HG03521 (cell line): Measurements from ENCODE around the gene ELF5.
A peak's percentile ranks its signal among the peaks of the same experiment; 100 is the strongest.

Source experiments
- ATAC-seq: cut with Tn5 transposase; IDR thresholded peaks from one replicate; pipeline ENCODE4 v1.9.1; 2021; ENCODE audit warnings: mild to moderate bottlenecking, moderate library complexity; ENCODE audit not compliant: unreplicated experiment

ELF5 gene

GRCh38 chr11:34493926-34494595, 19.5 kb downstream of the ELF5 start:
- ATAC-seq, result no peak

- no peak for ATAC-seq
These were observed 20.1 kb downstream of the ELF5 start for GRCh38 chr11:34493468-34493867.

DNA sequence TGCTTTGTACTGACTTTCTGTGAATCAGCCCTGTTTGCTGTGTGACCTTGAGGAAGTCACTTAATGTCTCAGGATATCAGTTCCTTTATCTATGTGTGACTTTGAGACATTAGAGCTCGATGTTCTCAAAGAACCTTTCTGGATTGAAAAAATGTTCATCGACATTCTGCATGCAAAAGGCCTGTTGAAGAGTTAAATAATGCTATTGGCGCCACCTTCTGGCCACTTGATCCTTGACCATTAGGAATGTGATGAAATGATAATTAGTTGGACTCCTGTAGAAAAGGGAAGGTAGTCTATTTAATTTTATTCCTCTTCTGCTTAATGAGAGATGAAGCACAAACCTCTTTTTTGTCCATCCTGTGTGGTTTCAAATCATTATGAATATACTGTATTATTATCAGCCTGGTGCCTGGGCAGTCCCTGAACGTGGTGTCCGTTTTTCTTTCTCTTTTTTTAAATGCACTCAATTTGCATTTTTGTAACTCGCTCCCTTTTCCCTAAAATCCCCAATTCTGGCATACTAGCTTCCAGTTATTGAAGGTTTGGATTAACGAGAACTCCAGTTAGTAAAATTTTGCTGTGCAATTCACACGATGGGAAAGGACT, 20.7 kb downstream of the ELF5 start:
- no peak for ATAC-seq

GRCh38 chr11:34490304-34490703, 23.3 kb downstream of the ELF5 start:
- ATAC-seq, result no peak

GRCh38 chr11:34488855-34489557, 24.6 kb downstream of the ELF5 start:
- no peak for ATAC-seq

GRCh38 chr11:34487430-34487829, 26.2 kb downstream of the ELF5 start:
- no peak for ATAC-seq

- ATAC-seq, result no peak
These were observed 30.3 kb downstream of the ELF5 start for GRCh38 chr11:34483106-34483874.

DNA sequence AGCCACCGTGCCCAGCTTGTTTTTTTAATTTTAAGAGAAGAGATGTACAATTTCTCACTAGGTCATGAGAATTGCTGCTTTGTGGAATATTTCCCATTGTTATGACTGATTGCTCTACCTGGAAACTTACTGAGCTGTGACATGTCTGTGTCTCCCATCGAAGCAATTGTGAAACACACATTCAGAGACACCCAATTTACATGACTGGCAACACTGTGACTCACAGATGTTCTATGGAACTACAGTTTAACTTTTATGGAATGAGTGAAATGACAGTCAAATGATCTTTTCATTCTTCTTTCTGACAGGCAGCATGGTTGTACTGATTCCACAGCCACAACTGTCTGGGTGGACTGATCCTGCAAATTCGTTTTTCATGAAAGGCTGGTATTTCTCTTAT, 32.3 kb downstream of the ELF5 start:
- ATAC-seq, result no peak

DNA sequence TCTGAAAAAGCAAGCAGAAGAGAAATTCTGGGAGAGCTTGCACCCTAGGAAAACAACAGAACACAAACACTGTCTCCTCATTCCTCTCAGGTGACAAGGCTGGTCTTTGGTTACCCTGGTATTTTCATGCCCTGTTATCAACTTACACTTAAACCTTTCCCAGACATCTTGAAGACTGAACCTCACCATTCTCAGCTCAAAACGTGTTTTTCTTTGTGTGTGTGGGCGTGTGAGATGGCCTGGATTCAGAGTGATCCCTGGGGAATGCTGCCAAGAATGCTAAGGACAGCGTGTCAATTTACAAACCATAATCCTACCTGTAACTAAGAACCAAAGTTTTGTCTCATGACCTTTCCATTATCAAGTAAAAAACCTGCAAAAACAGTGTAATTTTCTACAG, 33.3 kb downstream of the ELF5 start:
- no peak for ATAC-seq

- ATAC-seq, result no peak
These were observed 34.5 kb downstream of the ELF5 start for GRCh38 chr11:34478845-34479663.

DNA sequence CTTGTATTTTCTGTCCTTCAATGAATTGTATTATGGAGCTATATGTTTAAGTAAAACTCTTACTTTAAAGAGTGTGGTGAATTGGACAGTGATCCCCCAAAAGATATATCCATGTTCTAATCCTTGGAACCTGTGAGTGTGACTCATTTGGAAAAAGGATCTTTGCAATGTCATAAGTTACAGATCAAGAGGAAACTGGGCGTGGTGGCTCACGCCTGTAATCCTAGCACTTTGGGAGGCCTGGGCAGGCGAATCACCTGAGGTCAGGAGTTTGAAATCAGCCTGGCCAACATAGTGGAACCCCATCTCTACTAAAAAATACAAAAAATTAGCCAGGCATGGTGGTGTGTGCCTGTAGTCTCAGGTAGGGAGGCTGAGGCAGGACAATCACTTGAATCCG, 36.7 kb downstream of the ELF5 start:
- ATAC-seq, result no peak

GRCh38 chr11:34475656-34476055, 37.9 kb downstream of the ELF5 start:
- ATAC-seq, result no peak

DNA sequence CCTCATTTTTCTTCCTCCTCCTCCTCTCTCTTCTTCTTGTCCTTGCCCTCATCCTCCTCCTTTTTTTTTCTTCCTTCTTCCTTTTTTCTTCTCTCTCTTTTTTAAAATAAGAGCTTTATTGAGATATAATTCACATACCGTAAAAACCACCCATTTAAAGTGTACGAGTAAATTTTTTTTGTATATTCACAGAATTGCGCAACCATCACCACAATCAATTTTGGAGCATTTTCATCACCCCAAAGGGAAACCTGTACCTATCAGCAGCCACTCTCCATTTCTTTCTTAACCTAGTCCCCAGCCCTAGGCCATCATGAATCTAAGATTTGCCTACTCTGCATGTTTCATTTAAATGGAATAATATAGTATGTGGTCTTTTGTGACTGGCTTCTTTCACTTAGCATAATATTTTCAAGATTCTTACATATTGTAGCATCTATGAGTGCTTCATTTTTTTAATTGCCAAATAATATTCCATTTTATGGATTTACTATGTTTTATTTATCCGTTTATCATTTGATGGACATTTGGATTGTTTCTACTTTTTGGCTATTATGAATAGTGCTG, 39.9 kb downstream of the ELF5 start:
- no peak for ATAC-seq

DNA sequence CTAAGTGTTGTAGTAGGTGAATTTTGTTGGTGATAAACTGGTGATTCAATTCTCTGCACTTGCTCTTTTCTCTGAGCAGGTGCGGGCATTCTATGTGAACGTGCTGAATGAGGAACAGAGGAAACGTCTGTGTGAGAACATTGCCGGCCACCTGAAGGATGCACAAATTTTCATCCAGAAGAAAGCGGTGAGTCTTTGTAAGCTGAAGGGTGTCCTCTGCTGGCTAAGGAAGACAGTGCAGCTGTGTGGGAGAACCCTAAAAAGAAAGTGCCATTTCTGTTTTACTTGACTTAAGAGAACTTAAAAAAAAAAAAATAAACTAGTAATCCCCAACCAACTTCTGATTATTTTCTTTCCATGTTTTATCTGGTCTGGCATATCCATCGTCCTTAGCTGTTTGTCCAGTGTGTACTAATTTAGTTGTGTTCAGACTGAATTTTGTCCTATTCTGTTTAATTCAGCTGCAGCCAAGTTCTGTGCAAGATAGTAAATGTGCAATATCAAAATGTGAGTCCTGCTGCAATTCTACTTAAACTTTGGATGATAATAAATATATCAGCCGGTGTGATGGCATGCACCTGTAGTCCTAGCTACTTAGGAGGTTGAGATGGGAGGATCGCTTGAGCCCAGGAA, 45.3 kb downstream of the ELF5 start:
- ATAC-seq, result peak; percentile 58

DNA sequence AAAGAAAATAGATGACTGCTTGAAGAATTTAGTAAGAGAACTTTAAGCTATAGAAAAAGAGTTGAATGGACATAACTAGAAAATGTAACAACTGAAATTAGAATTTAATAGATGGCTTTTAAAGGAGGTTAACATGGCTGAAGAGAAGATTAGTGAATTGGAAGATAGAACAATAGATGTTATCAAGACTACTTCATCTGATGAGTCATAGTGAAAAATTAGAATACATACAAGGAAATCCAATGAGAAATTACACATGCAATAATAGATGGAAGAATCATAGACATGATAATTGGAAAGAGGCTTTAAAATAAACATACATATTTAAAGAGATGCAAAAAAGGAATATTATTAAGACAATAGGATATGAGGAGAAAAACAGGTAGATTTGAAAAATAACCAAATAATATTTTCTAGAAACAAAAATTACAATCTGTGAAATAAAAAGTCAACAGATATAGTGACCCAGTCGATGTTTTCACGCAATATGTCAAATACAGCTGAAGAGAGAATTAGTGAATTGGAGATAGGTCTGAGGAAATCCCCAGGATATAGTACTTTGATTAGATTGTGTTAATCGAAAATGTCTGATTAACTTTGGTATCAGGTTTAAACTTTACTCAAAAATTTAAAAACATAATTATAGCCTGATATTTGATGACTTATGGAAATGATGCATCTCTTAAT, 46.6 kb downstream of the ELF5 start:
- ATAC-seq, result no peak

DNA sequence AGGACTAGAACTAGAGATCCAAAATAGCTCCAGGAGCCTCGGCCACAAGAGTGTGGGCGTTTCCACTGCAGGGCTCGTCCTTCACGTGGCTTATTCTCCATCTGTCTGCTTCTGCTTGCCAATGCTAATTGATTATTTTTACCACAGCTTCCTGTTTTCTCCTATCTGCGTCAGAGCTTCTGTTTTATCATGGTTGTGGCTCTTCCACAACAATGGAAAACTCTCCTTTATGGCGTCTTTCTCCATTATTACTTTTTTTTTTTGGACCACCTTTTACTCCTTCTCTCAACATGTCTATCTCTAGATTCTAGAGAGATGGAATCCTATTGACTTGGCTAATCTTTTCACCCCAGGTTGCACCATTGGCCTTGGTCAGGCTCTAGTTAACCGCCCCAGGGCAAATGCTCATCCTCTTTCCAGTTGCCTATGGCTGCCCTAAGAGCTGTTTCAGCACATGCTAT, 49.0 kb downstream of the ELF5 start:
- no peak for ATAC-seq

- no peak for ATAC-seq
These were observed 52.4 kb downstream of the ELF5 start for GRCh38 chr11:34461215-34461614.

- no peak for ATAC-seq
These were observed 53.3 kb downstream of the ELF5 start for GRCh38 chr11:34460278-34460677.

- no peak for ATAC-seq
These were observed 54.0 kb downstream of the ELF5 start for GRCh38 chr11:34459507-34460162.
